HG03108 (cell line): ENCODE data around the gene LHFPL2.
"Not testable (repeated sequence)": the region's sequence is repeated elsewhere in the genome, so short reads cannot be mapped to it uniquely, and the experiment has no call there.

ENCODE experiments used
- ATAC-seq: cut with Tn5 transposase; IDR thresholded peaks from one replicate; pipeline ENCODE4 v1.9.1; 2021; ENCODE audit warnings: moderate library complexity; ENCODE audit not compliant: unreplicated experiment

Gene LHFPL2

GRCh38 chr5:78621291-78621738, 27.3 kb downstream of the LHFPL2 start:
- no peak for ATAC-seq

GRCh38 chr5:78620119-78620518, 28.5 kb downstream of the LHFPL2 start:
- not testable (repeated sequence) for ATAC-seq

GRCh38 chr5:78618303-78618702, 30.3 kb downstream of the LHFPL2 start:
- no peak for ATAC-seq

- ATAC-seq, result no peak
Measured at GRCh38 chr5:78615697-78616096, 32.9 kb downstream of the LHFPL2 start.

- no peak for ATAC-seq
Measured at GRCh38 chr5:78614816-78615215, 33.8 kb downstream of the LHFPL2 start.

- no peak for ATAC-seq
Measured at GRCh38 chr5:78613756-78614155, 34.8 kb downstream of the LHFPL2 start.

- no peak for ATAC-seq
Measured at GRCh38 chr5:78613151-78613533, 35.4 kb downstream of the LHFPL2 start.

GRCh38 chr5:78612227-78613150, 36.1 kb downstream of the LHFPL2 start:
- ATAC-seq, result no peak

GRCh38 chr5:78611126-78611605, 37.4 kb downstream of the LHFPL2 start:
- no peak for ATAC-seq

GRCh38 chr5:78610636-78611035, 37.9 kb downstream of the LHFPL2 start:
- ATAC-seq, result no peak

GRCh38 chr5:78610163-78610583, 38.4 kb downstream of the LHFPL2 start:
- no peak for ATAC-seq

- no peak for ATAC-seq
Measured at GRCh38 chr5:78607864-78608263, 40.7 kb downstream of the LHFPL2 start.

- no peak for ATAC-seq
Measured at GRCh38 chr5:78606241-78606640, 42.3 kb downstream of the LHFPL2 start.

GRCh38 chr5:78605611-78606010, 43.0 kb downstream of the LHFPL2 start:
- ATAC-seq, result no peak

GRCh38 chr5:78604689-78605285, 43.8 kb downstream of the LHFPL2 start:
- no peak for ATAC-seq

GRCh38 chr5:78603636-78604175, 44.9 kb downstream of the LHFPL2 start:
- ATAC-seq, result no peak

- no peak for ATAC-seq
Measured at GRCh38 chr5:78602400-78602799, 46.2 kb downstream of the LHFPL2 start.

GRCh38 chr5:78601559-78602314, 46.8 kb downstream of the LHFPL2 start:
- no peak for ATAC-seq

GRCh38 chr5:78600687-78601414, 47.7 kb downstream of the LHFPL2 start:
- ATAC-seq, result no peak

GRCh38 chr5:78598973-78599372, 49.6 kb downstream of the LHFPL2 start:
- no peak for ATAC-seq
